Effector memory CD4-positive, alpha-beta T cell (primary cell): Measurements from ENCODE around the gene OR4A15.

Source experiments
- DNase-seq, 3 donors: peaks; one replicate each; pipeline ENCODE4 v3.0.0-alpha.2; 2020
- H3K27ac ChIP-seq: 2 replicates; pipeline ENCODE4 v1.7.0; 2013; ENCODE audit warnings: mild to moderate bottlenecking, low read length, moderate library complexity; ENCODE audit not compliant: insufficient read depth, poor library complexity, severe bottlenecking
- H3K27me3 ChIP-seq: replicated peaks from 2 replicates; pipeline ENCODE4 v1.7.0; 2013; ENCODE audit warnings: mild to moderate bottlenecking, low read length; ENCODE audit not compliant: insufficient read depth, control insufficient read depth, poor library complexity, severe bottlenecking
- H3K36me3 ChIP-seq: 2 replicates; pipeline ENCODE4 v1.7.0; 2013; ENCODE audit warnings: mild to moderate bottlenecking, low read length, moderate library complexity; ENCODE audit not compliant: control insufficient read depth, insufficient read depth
- H3K4me1 ChIP-seq: 2 replicates; pipeline ENCODE4 v1.7.0; 2013; ENCODE audit warnings: low read length, mild to moderate bottlenecking; ENCODE audit not compliant: control insufficient read depth, insufficient read depth, poor library complexity, severe bottlenecking
- H3K4me3 ChIP-seq: 2 replicates; pipeline ENCODE4 v1.7.0; 2013; ENCODE audit warnings: low read length, low read depth, mild to moderate bottlenecking; ENCODE audit not compliant: insufficient read depth, poor library complexity, severe bottlenecking
- H3K9me3 ChIP-seq: 2 replicates; pipeline ENCODE4 v1.7.0; 2013; ENCODE audit warnings: mild to moderate bottlenecking, low read length, moderate library complexity; ENCODE audit not compliant: control insufficient read depth
- total RNA-seq, 3 donors: gene quantifications; one replicate each; lab custom pipeline; 2026; lab: John Stamatoyannopoulos, UW

The OR4A15 gene
- 0 reads per million in 3 donors for total RNA-seq

DNA sequence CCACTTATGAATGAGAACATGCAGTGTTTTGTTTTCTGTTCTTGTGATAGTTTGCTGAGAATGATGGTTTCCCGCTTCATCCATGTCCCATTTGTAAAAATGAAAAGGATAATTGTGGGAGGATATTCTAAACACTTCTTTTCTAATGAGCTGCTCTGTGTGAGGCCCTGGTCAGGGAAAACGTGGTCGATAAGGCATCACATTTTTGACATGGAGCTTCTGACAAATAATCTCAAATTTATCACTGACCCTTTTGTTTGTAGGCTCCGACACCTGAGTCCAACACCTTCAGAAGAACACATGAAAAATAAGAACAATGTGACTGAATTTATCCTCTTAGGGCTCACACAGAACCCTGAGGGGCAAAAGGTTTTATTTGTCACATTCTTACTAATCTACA is at the start of gene OR4A15:
Gene OR4A15 (plus strand): TSS at position 301 of the 400 bp plus-strand sequence. CDS start 0 bp downstream, at position 301.
- no peak for DNase-seq
- H3K4me1 ChIP-seq, result no peaks in the 10 kb centered on the region
- H3K27ac ChIP-seq, result no peak within 1 kb of the TSS
- H3K4me3 ChIP-seq, result no peak within 1 kb of the TSS
- H3K27me3 ChIP-seq, result no peaks in the 10 kb centered on the region
- H3K36me3 ChIP-seq, result no peaks in the 10 kb centered on the region
- H3K9me3 ChIP-seq, result no peaks in the 10 kb centered on the region

DNA sequence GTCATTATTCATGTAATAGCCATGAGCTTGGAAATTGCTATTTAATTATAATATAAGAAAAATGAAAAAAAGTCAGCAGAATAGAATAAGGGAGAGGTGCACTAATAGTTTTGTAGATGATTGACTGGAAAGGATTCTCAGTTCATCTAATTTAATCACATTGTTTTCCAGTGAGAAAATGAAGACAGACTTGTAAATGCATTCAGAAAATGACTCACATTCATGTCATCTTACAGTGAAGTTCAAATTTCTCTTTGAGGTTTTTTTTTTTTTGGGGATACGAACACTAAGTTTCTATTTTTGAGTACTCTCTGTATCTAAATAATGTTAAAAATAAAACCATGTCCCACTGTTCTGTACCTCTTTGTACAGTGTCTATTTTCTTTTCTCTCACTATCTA is 43.3 kb upstream of the OR4A15 start:
- H3K27ac ChIP-seq, result no peak overlapping the region
- no peak overlapping the region for H3K4me3 ChIP-seq
- no peaks in the 10 kb centered on the region for H3K4me1 ChIP-seq
- no peak for DNase-seq
- no peaks in the 10 kb centered on the region for H3K9me3 ChIP-seq
- H3K27me3 ChIP-seq, result no peaks in the 10 kb centered on the region
- no peaks in the 10 kb centered on the region for H3K36me3 ChIP-seq

GRCh38 chr11:55342901-55343300 is 24.9 kb upstream of the OR4A15 start, which contains the start of gene OR4A16:
OR4A16 (plus strand) TSS chr11:55343201; CDS start chr11:55343201, 0 bp downstream.
- DNase-seq, result no peak
- Histone ChIP-seq H3K4me3 (no peak within 1 kb of the TSS), H3K27me3 (no peaks in the 10 kb centered on the region), H3K9me3 (no peaks in the 10 kb centered on the region), H3K36me3 (no peaks in the 10 kb centered on the region), H3K27ac (no peak within 1 kb of the TSS), H3K4me1 (no peaks in the 10 kb centered on the region)

GRCh38 chr11:55345306-55345705 is 22.5 kb upstream of the OR4A15 start:
- no peak for DNase-seq
- Histone ChIP-seq H3K36me3 (no peaks in the 10 kb centered on the region), H3K27ac (no peak overlapping the region), H3K4me3 (no peak overlapping the region), H3K4me1 (no peaks in the 10 kb centered on the region), H3K9me3 (no peaks in the 10 kb centered on the region), H3K27me3 (no peaks in the 10 kb centered on the region)

DNA sequence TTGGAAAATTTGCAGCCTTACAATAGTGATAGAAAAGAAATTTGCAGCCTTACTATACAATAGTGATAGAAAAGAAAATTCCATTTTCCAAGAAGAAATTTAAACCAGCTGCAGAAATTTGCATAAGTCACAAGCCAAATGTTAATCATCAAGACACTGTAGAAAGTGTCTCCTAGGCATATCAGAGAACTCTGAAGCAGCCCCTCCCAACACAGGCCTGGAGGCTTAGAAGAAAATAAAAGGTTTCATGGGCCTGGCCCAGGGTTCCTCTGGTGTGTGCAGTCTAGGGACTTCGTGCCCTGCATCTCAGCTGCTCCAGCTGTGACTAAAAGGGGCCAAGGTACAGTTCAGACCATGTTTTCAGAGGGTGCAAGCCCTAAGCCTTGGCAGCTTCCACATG is 18.7 kb upstream of the OR4A15 start:
- H3K4me3 ChIP-seq, result no peak overlapping the region
- H3K4me1 ChIP-seq, result no peaks in the 10 kb centered on the region
- no peaks in the 10 kb centered on the region for H3K36me3 ChIP-seq
- H3K9me3 ChIP-seq, result no peaks in the 10 kb centered on the region
- DNase-seq, result no peak
- H3K27me3 ChIP-seq, result no peaks in the 10 kb centered on the region
- no peak overlapping the region for H3K27ac ChIP-seq

DNA sequence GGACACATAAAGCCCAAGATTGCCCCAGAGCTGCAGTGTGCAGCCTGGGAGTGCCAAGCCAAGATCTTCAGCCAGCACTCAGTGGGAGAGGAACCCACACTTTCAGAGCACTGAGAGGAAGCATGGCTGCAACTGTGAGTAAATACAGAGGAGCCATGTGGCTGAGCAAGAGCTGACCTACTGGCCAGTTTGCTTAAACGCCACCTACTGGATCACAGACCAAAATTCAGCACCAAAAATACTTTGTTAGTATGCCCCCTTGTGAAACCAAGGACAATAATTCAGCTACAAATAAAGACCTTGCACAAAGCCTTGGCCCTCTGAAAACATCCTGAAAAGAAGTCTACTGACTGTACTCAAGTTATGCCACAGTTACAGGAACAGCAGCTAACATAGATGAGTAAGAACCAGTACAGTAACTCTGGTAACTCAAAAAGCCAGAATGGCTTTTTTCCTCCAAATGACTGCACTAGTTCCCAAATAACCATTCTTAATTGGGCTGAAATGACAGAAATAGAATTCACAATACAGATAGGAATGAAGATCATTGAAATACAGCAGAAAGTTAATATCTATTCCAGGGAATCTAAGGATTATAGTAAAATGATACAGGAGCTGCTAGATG is 10.1 kb upstream of the OR4A15 start:
- no peak for DNase-seq
- no peaks in the 10 kb centered on the region for H3K9me3 ChIP-seq
- H3K27ac ChIP-seq, result no peak overlapping the region
- no peaks in the 10 kb centered on the region for H3K4me1 ChIP-seq
- no peaks in the 10 kb centered on the region for H3K27me3 ChIP-seq
- no peaks in the 10 kb centered on the region for H3K36me3 ChIP-seq
- H3K4me3 ChIP-seq, result no peak overlapping the region

- H3K4me3 ChIP-seq, result no peak overlapping the region
- H3K27me3 ChIP-seq, result no peaks in the 10 kb centered on the region
- H3K4me1 ChIP-seq, result no peaks in the 10 kb centered on the region
- H3K9me3 ChIP-seq, result no peaks in the 10 kb centered on the region
- DNase-seq, result no peak
- H3K27ac ChIP-seq, result no peak overlapping the region
- H3K36me3 ChIP-seq, result no peaks in the 10 kb centered on the region
Measured at GRCh38 chr11:55401011-55401410, 33.2 kb downstream of the OR4A15 start.
